ENCODE measurements around the gene STAB1. TPM values are rescaled to one million over a fixed set of nuclear protein-coding genes. Genes with fewer than 3 reads are reported as not detected.

STAB1 gene
- total RNA-seq, 1 donor from 2014 or later, result 0.46 TPM

GRCh38 chr3:52507359-52507758 is 12.2 kb downstream of the STAB1 start:
- H3K9me3 Mint-ChIP-seq (ENCODE audit: low read depth), result no peaks in the 10 kb centered on the region
- H3K4me1 Mint-ChIP-seq (ENCODE audit: low read depth), result peaks cover 1% of the 10 kb centered on the region
- no peak for DNase-seq (ENCODE audit: low spot score, unreplicated experiment)
- H3K36me3 Mint-ChIP-seq (ENCODE audit: insufficient read depth), result no peaks in the 10 kb centered on the region
- H3K27ac Mint-ChIP-seq, result no peak overlapping the region
- no peak for TF ChIP-seq CTCF (IDR thresholded peaks at IDR 0.05; ENCODE audit: unreplicated experiment)
- H3K4me3 Mint-ChIP-seq (ENCODE audit: low read depth), result no peak overlapping the region
- H3K27me3 Mint-ChIP-seq, result peaks cover 3% of the 10 kb centered on the region

GRCh38 chr3:52509753-52510328 is 14.7 kb downstream of the STAB1 start:
- no peak overlapping the region for H3K27ac Mint-ChIP-seq
- H3K27me3 Mint-ChIP-seq, result peaks cover 3% of the 10 kb centered on the region
- no peaks in the 10 kb centered on the region for H3K36me3 Mint-ChIP-seq (ENCODE audit: insufficient read depth)
- H3K9me3 Mint-ChIP-seq (ENCODE audit: low read depth), result no peaks in the 10 kb centered on the region
- H3K4me1 Mint-ChIP-seq (ENCODE audit: low read depth), result no peaks in the 10 kb centered on the region
- DNase-seq (ENCODE audit: low spot score, unreplicated experiment), result no peak
- H3K4me3 Mint-ChIP-seq (ENCODE audit: low read depth), result no peak overlapping the region
- TF ChIP-seq CTCF (IDR thresholded peaks at IDR 0.05; ENCODE audit: unreplicated experiment), result no peak

- no peak overlapping the region for H3K4me3 Mint-ChIP-seq (ENCODE audit: low read depth)
- no peaks in the 10 kb centered on the region for H3K9me3 Mint-ChIP-seq (ENCODE audit: low read depth)
- no peak overlapping the region for H3K27ac Mint-ChIP-seq
- no peak for TF ChIP-seq CTCF (IDR thresholded peaks at IDR 0.05; ENCODE audit: unreplicated experiment)
- H3K4me1 Mint-ChIP-seq (ENCODE audit: low read depth), result peaks cover 2% of the 10 kb centered on the region
- no peaks in the 10 kb centered on the region for H3K36me3 Mint-ChIP-seq (ENCODE audit: insufficient read depth)
- DNase-seq (ENCODE audit: low spot score, unreplicated experiment), result no peak
- H3K27me3 Mint-ChIP-seq, result peaks cover 6% of the 10 kb centered on the region
These were observed 16.4 kb downstream of the STAB1 start for GRCh38 chr3:52511509-52511908.

GRCh38 chr3:52512105-52512504 is 17.0 kb downstream of the STAB1 start:
- TF ChIP-seq CTCF (IDR thresholded peaks at IDR 0.05; ENCODE audit: unreplicated experiment), result no peak
- Mint-ChIP-seq H3K4me1 (ENCODE audit: low read depth) (peaks cover 2% of the 10 kb centered on the region), H3K27ac (no peak overlapping the region), H3K27me3 (peaks cover 6% of the 10 kb centered on the region), H3K4me3 (ENCODE audit: low read depth) (no peak overlapping the region), H3K9me3 (ENCODE audit: low read depth) (no peaks in the 10 kb centered on the region), H3K36me3 (ENCODE audit: insufficient read depth) (no peaks in the 10 kb centered on the region)
- no peak for DNase-seq (ENCODE audit: low spot score, unreplicated experiment)

GRCh38 chr3:52512727-52513126 is 17.6 kb downstream of the STAB1 start:
- Mint-ChIP-seq H3K27me3 (peaks cover 3% of the 10 kb centered on the region), H3K27ac (no peak overlapping the region), H3K36me3 (ENCODE audit: insufficient read depth) (no peaks in the 10 kb centered on the region), H3K4me3 (ENCODE audit: low read depth) (no peak overlapping the region), H3K9me3 (ENCODE audit: low read depth) (no peaks in the 10 kb centered on the region), H3K4me1 (ENCODE audit: low read depth) (peaks cover 2% of the 10 kb centered on the region)
- DNase-seq (ENCODE audit: low spot score, unreplicated experiment), result no peak
- no peak for TF ChIP-seq CTCF (IDR thresholded peaks at IDR 0.05; ENCODE audit: unreplicated experiment)
